Stimulated activated CD4-positive, alpha-beta T cell treated with anti-CD3 and anti-CD28 coated beads, Interleukin-12 subunit alpha, Interleukin-12 subunit beta, amount 100 ng/mL, for 48 hours (primary cell): ENCODE data around the gene ZBTB3.
A peak's percentile ranks its signal among the peaks of the same experiment; 100 is the strongest.
"Not testable (repeated sequence)": the region's sequence is repeated elsewhere in the genome, so short reads cannot be mapped to it uniquely, and the experiment has no call there.

Source experiments
- DNase-seq, 3 donors: peaks; one replicate each; pipeline ENCODE4 v3.0.0-alpha.2; 2020; ENCODE audit warnings: low read depth in 2 of 3, low spot score in 1 of 3

Gene ZBTB3

GRCh38 chr11:62753736-62754603 is at the start of gene ZBTB3:
ZBTB3 (minus strand) TSS chr11:62754160; CDS start chr11:62753664, 496 bp downstream.
- DNase-seq: peak; percentile 95 to 98 (median 96)

GRCh38 chr11:62801071-62801470 is 47.1 kb upstream of the ZBTB3 start:
- DNase-seq: no peak

GRCh38 chr11:62799486-62799885 is 45.5 kb upstream of the ZBTB3 start:
- no peak for DNase-seq

GRCh38 chr11:62796281-62796680 is 42.3 kb upstream of the ZBTB3 start:
- no peak for DNase-seq

- DNase-seq: no peak
These were observed 40.3 kb upstream of the ZBTB3 start for GRCh38 chr11:62794201-62794775.

- DNase-seq: no peak
These were observed 38.2 kb upstream of the ZBTB3 start for GRCh38 chr11:62792202-62792575.

- DNase-seq: peak; percentile 77 to 88 (median 84)
These were observed 37.7 kb upstream of the ZBTB3 start, which contains the start of gene TMEM223 for GRCh38 chr11:62791501-62792201. TMEM223 (minus strand) TSS chr11:62792006; CDS start chr11:62791994, 12 bp downstream.

- DNase-seq: no peak
These were observed 35.6 kb upstream of the ZBTB3 start for GRCh38 chr11:62789576-62789975.

GRCh38 chr11:62788991-62789390 is 35.0 kb upstream of the ZBTB3 start:
- no peak for DNase-seq

- peak; percentile 96 to 97 (median 97) for DNase-seq
These were observed 33.2 kb upstream of the ZBTB3 start, which contains the start of gene TMEM179B for GRCh38 chr11:62787005-62787759. TMEM179B (plus strand) TSS chr11:62787402; CDS start chr11:62787432, 30 bp downstream.

GRCh38 chr11:62786318-62787004 is 32.5 kb upstream of the ZBTB3 start:
- peak; percentile 73 to 79 (median 77) for DNase-seq

GRCh38 chr11:62782753-62783152 is 28.8 kb upstream of the ZBTB3 start:
- no peak for DNase-seq

GRCh38 chr11:62778441-62778840 is 24.5 kb upstream of the ZBTB3 start:
- DNase-seq: no peak

GRCh38 chr11:62777389-62777788 is 23.4 kb upstream of the ZBTB3 start:
- no peak for DNase-seq

- DNase-seq: no peak
These were observed 21.7 kb upstream of the ZBTB3 start for GRCh38 chr11:62775646-62776045.

- no peak for DNase-seq
These were observed 20.4 kb upstream of the ZBTB3 start for GRCh38 chr11:62774407-62774806.

GRCh38 chr11:62771144-62772021 is 17.4 kb upstream of the ZBTB3 start, which contains the start of gene TAF6L:
TAF6L (plus strand) TSS chr11:62771396; CDS start chr11:62775784, 4,388 bp downstream.
- peak; percentile 94 to 97 (median 96) for DNase-seq

GRCh38 chr11:62770778-62771143 is 16.8 kb upstream of the ZBTB3 start:
- DNase-seq: no peak

- DNase-seq: not testable (repeated sequence)
These were observed 6.9 kb upstream of the ZBTB3 start for GRCh38 chr11:62760867-62761227.
